22Rv1 (cell line): Measurements from ENCODE around the gene FNDC3A.
A peak's percentile ranks its signal among the peaks of the same experiment; 100 is the strongest.

Experiments used
- H3K27ac ChIP-seq: fragments of 450-650 bp; 2 replicates; pipeline ENCODE4 v1.5.1; 2017
- CTCF ChIP-seq: fragments of 450-650 bp; IDR thresholded peaks from 2 replicates; pipeline ENCODE4 v1.5.1; 2017; ENCODE audit warnings: mild to moderate bottlenecking
- ZFX ChIP-seq: fragments of 450-650 bp; IDR thresholded peaks from 2 replicates; pipeline ENCODE4 v1.6.1; 2017; ENCODE audit warnings: antibody characterized with exemption, borderline replicate concordance

The FNDC3A gene

GRCh38 chr13:49220036-49220855 is 244.5 kb downstream of the FNDC3A start, which contains the start of gene MLNR:
Gene MLNR, plus strand, starts transcription at chr13:49220338. Its CDS starts 0 bp downstream, at chr13:49220338.
- no peak within 1 kb of the TSS for H3K27ac ChIP-seq
- TF ChIP-seq ZFX (no peak), CTCF (peak; percentile 59)

GRCh38 chr13:49220856-49221589 is 245.3 kb downstream of the FNDC3A start:
- no peak for TF ChIP-seq ZFX
- no peak for TF ChIP-seq CTCF
- no peak overlapping the region for H3K27ac ChIP-seq

GRCh38 chr13:49221590-49221965 is 245.9 kb downstream of the FNDC3A start:
- H3K27ac ChIP-seq, result no peak overlapping the region
- TF ChIP-seq ZFX, result no peak
- TF ChIP-seq CTCF, result no peak

GRCh38 chr13:49225223-49226042 is 249.7 kb downstream of the FNDC3A start:
- TF ChIP-seq CTCF (no peak), ZFX (no peak)
- H3K27ac ChIP-seq, result no peak overlapping the region

GRCh38 chr13:49226613-49227012 is 250.9 kb downstream of the FNDC3A start:
- H3K27ac ChIP-seq, result no peak overlapping the region
- TF ChIP-seq CTCF, result no peak
- TF ChIP-seq ZFX, result no peak

DNA sequence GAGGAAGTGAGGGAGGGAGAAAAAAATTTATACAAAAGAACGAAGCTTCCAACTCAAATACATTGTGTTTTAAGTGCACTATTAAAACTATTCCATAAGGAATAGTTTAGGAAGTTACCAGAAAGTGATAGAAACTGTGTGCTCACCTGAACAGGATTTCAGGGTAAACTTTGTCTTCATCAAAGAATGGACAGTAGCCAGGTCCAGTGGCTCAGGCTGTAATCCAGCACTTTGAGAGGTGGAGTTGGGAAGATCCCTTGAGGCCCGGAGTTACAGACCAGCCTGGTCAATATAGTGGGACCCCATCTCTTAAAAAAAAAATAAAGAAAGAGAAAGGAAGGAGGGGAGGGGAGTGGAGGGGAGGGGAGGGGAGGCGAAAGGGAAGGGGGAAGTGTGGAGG is 259.0 kb downstream of the FNDC3A start:
- no peak overlapping the region for H3K27ac ChIP-seq
- no peak for TF ChIP-seq ZFX
- TF ChIP-seq CTCF, result no peak
